KMS-11 (cell line): Measurements from ENCODE around the gene DCAF11.

Experiments
- H2AFZ ChIP-seq: fragments of 200-600 bp; sonication (generic); 2 replicates; pipeline ENCODE4 v1.6.1; 2016; ENCODE audit warnings: antibody characterized with exemption, mixed run types, low read depth
- H3K27ac ChIP-seq: fragments of 200-600 bp; sonication (generic); 2 replicates; pipeline ENCODE4 v1.6.1; 2016; ENCODE audit warnings: mild to moderate bottlenecking, mixed run types
- H3K27me3 ChIP-seq: fragments of 200-600 bp; sonication (generic); 2 replicates; pipeline ENCODE4 v1.6.1; 2017; ENCODE audit warnings: mild to moderate bottlenecking, low read depth, mixed run types, moderate library complexity; ENCODE audit not compliant: insufficient read depth
- H3K36me3 ChIP-seq: fragments of 200-600 bp; sonication (generic); 2 replicates; pipeline ENCODE4 v1.6.1; 2017; ENCODE audit warnings: mild to moderate bottlenecking, mixed run types; ENCODE audit not compliant: insufficient read depth
- H3K4me1 ChIP-seq: fragments of 200-600 bp; sonication (generic); 2 replicates; pipeline ENCODE4 v1.6.1; 2016; ENCODE audit warnings: mild to moderate bottlenecking, low read depth, mixed run types; ENCODE audit not compliant: poor library complexity, severe bottlenecking
- H3K4me2 ChIP-seq: fragments of 200-600 bp; sonication (generic); 2 replicates; pipeline ENCODE4 v1.7.0; 2016; ENCODE audit warnings: mild to moderate bottlenecking, mixed run types
- H3K4me3 ChIP-seq: fragments of 200-600 bp; sonication (generic); IDR thresholded peaks from 2 replicates; pipeline ENCODE4 v1.6.1; 2017; ENCODE audit warnings: low read depth, low read length, mixed read lengths; ENCODE audit not compliant: insufficient read depth
- H3K79me2 ChIP-seq: fragments of 200-600 bp; sonication (generic); 2 replicates; pipeline ENCODE4 v1.6.1; 2016; ENCODE audit warnings: low read depth, mixed run types; ENCODE audit not compliant: insufficient read depth
- H3K9ac ChIP-seq: fragments of 200-600 bp; sonication (generic); 2 replicates; pipeline ENCODE4 v1.6.1; 2016; ENCODE audit warnings: mild to moderate bottlenecking, mixed run types
- H4K20me1 ChIP-seq: fragments of 200-600 bp; sonication (generic); 2 replicates; pipeline ENCODE4 v1.6.1; 2016; ENCODE audit warnings: mild to moderate bottlenecking, mixed run types; ENCODE audit not compliant: insufficient read depth
- TF ChIP-seq, protein P1 (sequence below): fragments of 200-600 bp; sonication (generic); conservative IDR thresholded peaks from 2 replicates; pipeline ENCODE4 v1.6.1; 2017; ENCODE audit warnings: low read depth, mild to moderate bottlenecking, antibody characterized with exemption, low read length, moderate library complexity, mixed read lengths

The DCAF11 gene

DNA sequence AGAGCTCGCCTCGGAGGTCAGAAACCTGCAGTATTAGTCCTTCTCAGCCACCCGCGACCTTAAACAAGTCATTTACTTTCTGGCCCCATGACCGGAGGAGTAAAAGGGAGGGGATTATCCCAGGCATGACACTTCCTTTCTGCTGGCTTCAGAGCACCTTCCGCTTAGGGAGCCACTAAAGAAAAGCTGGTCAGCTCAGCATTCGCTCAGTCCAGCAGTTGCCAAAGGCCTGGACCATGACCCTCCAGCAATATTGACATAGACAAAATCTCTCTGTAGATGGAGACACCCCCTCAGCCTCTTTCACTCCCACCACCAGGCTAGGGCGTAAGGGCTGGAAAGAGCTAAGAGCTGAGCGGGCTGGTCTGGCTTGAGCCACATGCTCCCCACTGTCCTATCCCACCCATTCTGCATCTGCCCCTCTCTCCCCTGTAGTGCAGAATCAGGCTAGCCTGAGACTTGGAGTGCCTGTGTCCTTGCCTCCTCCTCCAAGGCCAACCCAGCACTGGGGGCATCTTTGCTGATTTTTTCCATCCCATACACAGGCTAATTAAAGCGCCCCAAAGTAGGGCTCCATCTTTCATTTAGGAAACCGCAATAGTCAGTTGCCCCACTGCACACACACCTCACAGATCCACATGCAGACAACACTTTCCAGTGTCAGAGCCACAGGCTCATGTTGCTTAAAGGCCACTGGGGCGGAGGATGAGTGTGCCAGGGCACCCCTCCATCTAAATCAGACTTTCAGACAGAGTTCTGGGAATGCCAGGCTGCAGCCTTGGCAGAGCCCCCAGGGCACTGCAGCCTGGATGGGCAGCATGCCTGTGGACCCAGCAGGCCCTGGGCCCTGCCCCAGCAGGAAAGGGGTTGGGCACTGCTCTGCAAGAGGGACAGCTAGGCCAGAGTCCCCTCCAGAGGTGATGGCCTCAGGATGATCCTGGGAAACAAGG lies 47.2 kb upstream of the DCAF11 start:
- Histone ChIP-seq H3K4me1 (no peaks in the 10 kb centered on the region), H4K20me1 (no peaks in the 10 kb centered on the region), H3K27ac (no peak overlapping the region), H3K9ac (no peak overlapping the region), H3K4me2 (no peak overlapping the region), H3K27me3 (no peaks in the 10 kb centered on the region), H3K4me3 (no peak overlapping the region), H2AFZ (no peak overlapping the region), H3K79me2 (no peaks in the 10 kb centered on the region), H3K36me3 (no peaks in the 10 kb centered on the region)
- TF ChIP-seq, protein P1, sequence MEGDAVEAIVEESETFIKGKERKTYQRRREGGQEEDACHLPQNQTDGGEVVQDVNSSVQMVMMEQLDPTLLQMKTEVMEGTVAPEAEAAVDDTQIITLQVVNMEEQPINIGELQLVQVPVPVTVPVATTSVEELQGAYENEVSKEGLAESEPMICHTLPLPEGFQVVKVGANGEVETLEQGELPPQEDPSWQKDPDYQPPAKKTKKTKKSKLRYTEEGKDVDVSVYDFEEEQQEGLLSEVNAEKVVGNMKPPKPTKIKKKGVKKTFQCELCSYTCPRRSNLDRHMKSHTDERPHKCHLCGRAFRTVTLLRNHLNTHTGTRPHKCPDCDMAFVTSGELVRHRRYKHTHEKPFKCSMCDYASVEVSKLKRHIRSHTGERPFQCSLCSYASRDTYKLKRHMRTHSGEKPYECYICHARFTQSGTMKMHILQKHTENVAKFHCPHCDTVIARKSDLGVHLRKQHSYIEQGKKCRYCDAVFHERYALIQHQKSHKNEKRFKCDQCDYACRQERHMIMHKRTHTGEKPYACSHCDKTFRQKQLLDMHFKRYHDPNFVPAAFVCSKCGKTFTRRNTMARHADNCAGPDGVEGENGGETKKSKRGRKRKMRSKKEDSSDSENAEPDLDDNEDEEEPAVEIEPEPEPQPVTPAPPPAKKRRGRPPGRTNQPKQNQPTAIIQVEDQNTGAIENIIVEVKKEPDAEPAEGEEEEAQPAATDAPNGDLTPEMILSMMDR = no peak

GRCh38 chr14:24068711-24069410 lies 45.7 kb upstream of the DCAF11 start:
- no peak overlapping the region for H3K4me3 ChIP-seq
- TF ChIP-seq, protein P1 = no peak
- H3K4me2 ChIP-seq = no peak overlapping the region
- no peak overlapping the region for H2AFZ ChIP-seq
- no peak overlapping the region for H3K27ac ChIP-seq
- H3K4me1 ChIP-seq = no peaks in the 10 kb centered on the region
- no peaks in the 10 kb centered on the region for H4K20me1 ChIP-seq
- H3K79me2 ChIP-seq = no peaks in the 10 kb centered on the region
- no peaks in the 10 kb centered on the region for H3K36me3 ChIP-seq
- H3K27me3 ChIP-seq = no peaks in the 10 kb centered on the region
- no peak overlapping the region for H3K9ac ChIP-seq

DNA sequence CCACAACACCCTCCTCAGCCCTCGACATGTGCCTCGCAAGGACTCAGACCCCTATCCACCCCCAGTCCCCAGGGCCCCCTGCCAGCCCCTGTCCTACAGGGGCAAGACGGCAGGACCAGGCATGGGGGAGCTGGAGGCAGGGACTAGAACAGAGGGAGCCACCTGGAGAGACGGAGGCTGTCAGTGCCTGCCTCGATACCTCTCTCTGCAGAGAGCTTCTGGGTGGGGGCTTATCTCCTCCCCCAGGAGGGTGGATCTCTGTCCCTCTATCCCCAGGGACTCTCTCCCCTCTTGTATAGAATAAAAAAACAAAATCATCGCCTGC lies 45.2 kb upstream of the DCAF11 start:
- TF ChIP-seq, protein P1 = no peak
- no peak overlapping the region for H3K9ac ChIP-seq
- H3K36me3 ChIP-seq = no peaks in the 10 kb centered on the region
- no peaks in the 10 kb centered on the region for H4K20me1 ChIP-seq
- no peak overlapping the region for H3K4me3 ChIP-seq
- no peak overlapping the region for H3K4me2 ChIP-seq
- no peak overlapping the region for H3K27ac ChIP-seq
- H3K79me2 ChIP-seq = no peaks in the 10 kb centered on the region
- H2AFZ ChIP-seq = no peak overlapping the region
- no peaks in the 10 kb centered on the region for H3K4me1 ChIP-seq
- no peaks in the 10 kb centered on the region for H3K27me3 ChIP-seq

DNA sequence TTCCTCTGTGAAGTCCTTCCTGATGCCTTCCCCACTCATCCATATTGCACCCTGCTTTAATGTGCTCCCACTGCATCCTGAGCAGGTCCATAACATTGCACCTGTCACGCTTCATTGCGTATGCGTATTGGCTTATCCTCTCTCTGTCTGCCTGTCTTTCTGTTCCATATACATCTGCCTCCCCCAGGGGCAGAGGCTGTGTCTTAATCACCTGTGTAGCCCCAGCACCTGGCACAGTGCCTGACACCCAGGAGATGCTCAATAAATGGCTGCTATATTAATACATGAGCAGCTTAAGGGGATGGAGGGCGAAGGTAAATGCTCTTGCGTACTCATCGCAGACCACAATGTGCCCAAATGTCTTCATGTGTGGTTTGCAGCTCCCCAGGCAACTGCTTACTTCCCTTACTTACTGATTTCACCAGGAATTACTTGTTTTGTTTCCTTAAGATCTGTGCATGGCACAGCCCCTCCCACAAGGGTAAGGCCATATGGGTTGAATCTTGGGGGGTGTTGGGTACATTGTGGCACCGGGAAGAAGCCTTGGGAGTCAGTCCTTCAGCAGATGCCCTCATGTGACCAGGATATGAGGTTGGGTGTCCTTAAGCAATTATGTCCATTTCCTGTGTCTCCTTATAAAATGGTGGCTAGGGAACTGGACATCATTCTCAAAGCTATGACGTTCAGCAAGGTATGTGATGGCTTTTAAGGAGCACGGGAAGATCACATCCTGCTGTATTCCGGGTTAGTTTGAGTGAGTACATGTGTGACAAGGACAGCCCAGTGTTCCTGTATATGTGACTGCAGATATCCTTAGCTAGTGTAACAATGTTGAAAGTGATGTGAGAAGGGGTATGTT lies 44.1 kb upstream of the DCAF11 start:
- Histone ChIP-seq H3K27me3 (no peaks in the 10 kb centered on the region), H3K4me1 (no peaks in the 10 kb centered on the region), H3K79me2 (no peaks in the 10 kb centered on the region), H3K9ac (no peak overlapping the region), H3K27ac (no peak overlapping the region), H3K4me3 (no peak overlapping the region), H2AFZ (no peak overlapping the region), H3K4me2 (no peak overlapping the region), H4K20me1 (no peaks in the 10 kb centered on the region), H3K36me3 (no peaks in the 10 kb centered on the region)
- TF ChIP-seq, protein P1 = no peak
